Measurements from ENCODE around the gene ZNF205. TPM values are rescaled to one million over a fixed set of nuclear protein-coding genes. Genes with fewer than 3 reads are reported as not detected.
"Not testable (repeated sequence)": the region's sequence is repeated elsewhere in the genome, so short reads cannot be mapped to it uniquely, and the experiment has no call there.

ZNF205 gene
- polyA plus RNA-seq, 3 donors: 1.0 to 6.7 (median 1.3) TPM

DNA sequence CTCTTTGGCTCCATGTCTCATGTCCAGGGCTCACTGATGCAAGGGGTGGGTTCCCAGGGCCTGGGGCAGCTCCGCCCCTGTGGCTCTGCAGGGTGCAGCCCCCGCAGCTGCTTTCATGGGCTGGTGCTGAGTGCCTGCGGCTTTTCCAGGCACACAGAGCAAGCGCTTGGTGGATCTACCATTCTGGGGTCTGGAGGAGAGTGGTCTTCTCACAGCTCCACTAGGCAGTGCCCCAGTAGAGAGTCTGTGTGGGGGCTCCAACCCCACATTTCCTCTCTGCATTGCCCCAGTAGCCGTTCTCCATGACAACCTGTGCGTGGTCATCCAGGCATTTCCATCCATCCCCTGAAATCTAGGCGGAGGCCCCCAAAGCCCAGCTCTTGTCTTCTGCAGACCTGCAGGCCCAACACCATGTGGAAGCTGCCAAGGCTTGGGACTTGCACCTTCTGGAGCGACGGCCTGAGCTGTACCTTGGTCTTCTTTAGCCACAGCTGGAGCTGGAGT lies 41.7 kb upstream of the ZNF205 start:
- intact Hi-C loops (cut with micrococcal nuclease): no loop called here

GRCh38 chr16:3071655-3072054 lies 40.7 kb upstream of the ZNF205 start:
- no peak for DNase-seq
- intact Hi-C loops (cut with micrococcal nuclease): no loop called here
- Mint-ChIP-seq H3K4me1 (peaks cover 58% of the 10 kb centered on the region), H3K27ac (no peak overlapping the region), H3K9me3 (peaks cover 0 to 4% (median 0%) of the 10 kb centered on the region in 7 donors), H3K4me3 (no peak overlapping the region), H3K27me3 (ENCODE audit: low read depth in 3 of 3) (peaks cover 0 to 8% (median 1%) of the 10 kb centered on the region in 3 donors), H3K36me3 (peaks cover 3% of the 10 kb centered on the region in 2 donors)
- H4K20me1 ChIP-seq (ENCODE audit: insufficient read depth, low read length): no peaks in the 10 kb centered on the region
- H3K9me3 ChIP-seq (replicated peaks in 1 of 2; ENCODE audit: control insufficient read depth in 1 of 2, insufficient read depth in 1 of 2, low read length in 2 of 2): no peaks in the 10 kb centered on the region
- no peak overlapping the region for H3K27ac ChIP-seq (ENCODE audit: low read depth in 1 of 2, low read length in 2 of 2)
- no peak overlapping the region for H2AFZ ChIP-seq (ENCODE audit: insufficient read depth, low read depth, low read length, poor library complexity, severe bottlenecking)
- H3K9ac ChIP-seq (ENCODE audit: insufficient read depth, low read length, poor library complexity, severe bottlenecking): no peak overlapping the region
- WGBS (ENCODE audit: insufficient coverage): 97% methylated on average over 7 of the region's 7 CpGs
- TF ChIP-seq, protein P1, sequence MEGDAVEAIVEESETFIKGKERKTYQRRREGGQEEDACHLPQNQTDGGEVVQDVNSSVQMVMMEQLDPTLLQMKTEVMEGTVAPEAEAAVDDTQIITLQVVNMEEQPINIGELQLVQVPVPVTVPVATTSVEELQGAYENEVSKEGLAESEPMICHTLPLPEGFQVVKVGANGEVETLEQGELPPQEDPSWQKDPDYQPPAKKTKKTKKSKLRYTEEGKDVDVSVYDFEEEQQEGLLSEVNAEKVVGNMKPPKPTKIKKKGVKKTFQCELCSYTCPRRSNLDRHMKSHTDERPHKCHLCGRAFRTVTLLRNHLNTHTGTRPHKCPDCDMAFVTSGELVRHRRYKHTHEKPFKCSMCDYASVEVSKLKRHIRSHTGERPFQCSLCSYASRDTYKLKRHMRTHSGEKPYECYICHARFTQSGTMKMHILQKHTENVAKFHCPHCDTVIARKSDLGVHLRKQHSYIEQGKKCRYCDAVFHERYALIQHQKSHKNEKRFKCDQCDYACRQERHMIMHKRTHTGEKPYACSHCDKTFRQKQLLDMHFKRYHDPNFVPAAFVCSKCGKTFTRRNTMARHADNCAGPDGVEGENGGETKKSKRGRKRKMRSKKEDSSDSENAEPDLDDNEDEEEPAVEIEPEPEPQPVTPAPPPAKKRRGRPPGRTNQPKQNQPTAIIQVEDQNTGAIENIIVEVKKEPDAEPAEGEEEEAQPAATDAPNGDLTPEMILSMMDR (IDR thresholded peaks at IDR 0.05): no peak
- H3K4me3 ChIP-seq (replicated peaks in 1 of 3; ENCODE audit: low read depth in 2 of 3, low read length in 3 of 3): no peak overlapping the region
- no peaks in the 10 kb centered on the region for H3K79me2 ChIP-seq (ENCODE audit: insufficient read depth, low read length)
- H3K4me1 ChIP-seq (ENCODE audit: control insufficient read depth in 1 of 2, insufficient read depth in 2 of 2, low read length in 2 of 2): peaks cover 42 to 60% of the 10 kb centered on the region in 2 donors
- H3K36me3 ChIP-seq (replicated peaks in 1 of 2; ENCODE audit: control insufficient read depth in 1 of 2, insufficient read depth in 2 of 2, low read length in 2 of 2): peaks cover 0 to 1% of the 10 kb centered on the region in 2 donors
- H3K4me2 ChIP-seq (replicated peaks; ENCODE audit: extremely low read depth, low read length, poor library complexity, severe bottlenecking): no peak overlapping the region
- no peaks in the 10 kb centered on the region for H3K27me3 ChIP-seq (ENCODE audit: control insufficient read depth in 2 of 2, insufficient read depth in 2 of 2, low read length in 2 of 2)

More for the DNA sequence above, 41.7 kb upstream of the ZNF205 start:
- Histone ChIP-seq H3K27ac (ENCODE audit: low read depth in 1 of 2, low read length in 2 of 2) (no peak overlapping the region), H4K20me1 (ENCODE audit: insufficient read depth, low read length) (no peaks in the 10 kb centered on the region), H2AFZ (ENCODE audit: insufficient read depth, low read depth, low read length, poor library complexity, severe bottlenecking) (no peak overlapping the region), H3K4me1 (ENCODE audit: control insufficient read depth in 1 of 2, insufficient read depth in 2 of 2, low read length in 2 of 2) (peaks cover 42 to 56% of the 10 kb centered on the region in 2 donors), H3K4me2 (replicated peaks; ENCODE audit: extremely low read depth, low read length, poor library complexity, severe bottlenecking) (no peak overlapping the region), H3K79me2 (ENCODE audit: insufficient read depth, low read length) (no peaks in the 10 kb centered on the region), H3K27me3 (ENCODE audit: control insufficient read depth in 2 of 2, insufficient read depth in 2 of 2, low read length in 2 of 2) (no peaks in the 10 kb centered on the region), H3K36me3 (replicated peaks in 1 of 2; ENCODE audit: control insufficient read depth in 1 of 2, insufficient read depth in 2 of 2, low read length in 2 of 2) (no peaks in the 10 kb centered on the region), H3K4me3 (replicated peaks in 1 of 3; ENCODE audit: low read depth in 2 of 3, low read length in 3 of 3) (no peak overlapping the region), H3K9ac (ENCODE audit: insufficient read depth, low read length, poor library complexity, severe bottlenecking) (no peak overlapping the region), H3K9me3 (replicated peaks in 1 of 2; ENCODE audit: control insufficient read depth in 1 of 2, insufficient read depth in 1 of 2, low read length in 2 of 2) (no peaks in the 10 kb centered on the region)
- Mint-ChIP-seq H3K4me1 (peaks cover 58% of the 10 kb centered on the region), H3K27me3 (ENCODE audit: low read depth in 3 of 3) (peaks cover 0 to 8% (median 3%) of the 10 kb centered on the region in 3 donors), H3K9me3 (peaks cover 0 to 4% (median 0%) of the 10 kb centered on the region in 7 donors), H3K4me3 (no peak overlapping the region), H3K27ac (no peak overlapping the region), H3K36me3 (no peaks in the 10 kb centered on the region)
- TF ChIP-seq, protein P1 (IDR thresholded peaks at IDR 0.05): no peak
- no peak for DNase-seq
- 100% methylated on average over 6 of the region's 9 CpGs for WGBS (ENCODE audit: insufficient coverage)

DNA sequence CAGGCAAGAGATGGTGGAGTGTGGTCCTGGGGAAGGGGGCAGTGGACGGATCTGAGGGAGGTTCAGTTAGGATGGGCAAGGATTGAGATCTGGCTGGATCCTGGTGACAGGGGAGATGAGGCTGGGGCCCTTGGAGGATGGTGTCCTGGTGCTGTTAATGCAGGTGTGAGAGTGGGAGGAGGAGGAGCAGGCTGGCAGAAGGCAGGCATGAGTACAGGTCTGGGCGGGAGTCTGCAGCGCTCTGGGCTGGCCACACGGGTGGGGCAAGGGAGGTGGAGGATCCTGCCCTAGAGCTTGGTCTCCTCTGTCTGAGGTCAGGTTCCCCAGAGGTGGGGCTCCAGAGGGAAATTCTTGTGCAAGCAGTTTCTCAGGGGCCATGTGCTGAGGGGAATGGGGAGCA lies 40.2 kb upstream of the ZNF205 start:
- H3K4me2 ChIP-seq (replicated peaks; ENCODE audit: extremely low read depth, low read length, poor library complexity, severe bottlenecking); H3K4me3 Mint-ChIP-seq; H3K27me3 Mint-ChIP-seq (ENCODE audit: low read depth in 3 of 3); H3K27ac Mint-ChIP-seq; H4K20me1 ChIP-seq (ENCODE audit: insufficient read depth, low read length); intact Hi-C loops (cut with micrococcal nuclease); H3K36me3 ChIP-seq (replicated peaks in 1 of 2; ENCODE audit: control insufficient read depth in 1 of 2, insufficient read depth in 2 of 2, low read length in 2 of 2); H3K9me3 ChIP-seq (replicated peaks in 1 of 2; ENCODE audit: control insufficient read depth in 1 of 2, insufficient read depth in 1 of 2, low read length in 2 of 2); H2AFZ ChIP-seq (ENCODE audit: insufficient read depth, low read depth, low read length, poor library complexity, severe bottlenecking); H3K79me2 ChIP-seq (ENCODE audit: insufficient read depth, low read length); H3K27me3 ChIP-seq (ENCODE audit: control insufficient read depth in 2 of 2, insufficient read depth in 2 of 2, low read length in 2 of 2); H3K9ac ChIP-seq (ENCODE audit: insufficient read depth, low read length, poor library complexity, severe bottlenecking); H3K36me3 Mint-ChIP-seq; DNase-seq; H3K4me3 ChIP-seq (replicated peaks in 1 of 3; ENCODE audit: low read depth in 2 of 3, low read length in 3 of 3); H3K27ac ChIP-seq (ENCODE audit: low read depth in 1 of 2, low read length in 2 of 2); H3K9me3 Mint-ChIP-seq: not testable (repeated sequence)
- peaks cover 58% of the 10 kb centered on the region for H3K4me1 Mint-ChIP-seq
- peaks cover 42 to 60% of the 10 kb centered on the region in 2 donors for H3K4me1 ChIP-seq (ENCODE audit: control insufficient read depth in 1 of 2, insufficient read depth in 2 of 2, low read length in 2 of 2)
- no CpG with 5 or more reads among the region's 4 CpGs for WGBS (ENCODE audit: insufficient coverage)
